ENCODE measurements around the gene FRMD8.

FRMD8 gene

DNA sequence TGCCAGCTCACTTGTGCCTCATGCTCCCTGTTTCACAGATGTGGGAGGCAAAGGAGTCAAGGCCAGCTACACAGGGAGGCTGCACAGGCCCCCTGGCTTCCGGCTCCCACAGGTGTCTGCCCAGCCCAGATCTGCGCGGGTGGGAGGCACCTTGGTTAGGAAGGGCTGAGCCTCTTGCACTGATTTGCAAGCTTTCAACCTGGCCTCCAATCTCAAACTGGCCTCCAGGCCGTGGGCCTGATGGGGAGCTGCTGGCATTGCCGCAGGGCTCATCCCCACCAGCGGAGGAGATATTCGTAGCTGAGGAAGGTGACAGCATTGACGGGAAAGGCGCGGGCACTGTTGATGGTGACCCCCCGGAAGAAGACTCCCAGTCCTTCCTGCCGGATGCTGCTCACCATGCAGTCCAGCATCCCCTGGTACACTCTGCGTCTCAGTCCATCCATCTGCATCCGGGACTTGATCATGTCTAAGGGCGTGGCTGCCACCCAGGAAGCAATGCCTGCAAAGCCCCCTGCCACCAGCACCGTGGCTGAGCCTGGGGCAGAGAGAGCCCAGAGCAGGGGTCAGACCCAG, 10.2 kb upstream of the FRMD8 start:
- no peak for DNase-seq (ENCODE audit: low read depth in 3 of 3)

DNA sequence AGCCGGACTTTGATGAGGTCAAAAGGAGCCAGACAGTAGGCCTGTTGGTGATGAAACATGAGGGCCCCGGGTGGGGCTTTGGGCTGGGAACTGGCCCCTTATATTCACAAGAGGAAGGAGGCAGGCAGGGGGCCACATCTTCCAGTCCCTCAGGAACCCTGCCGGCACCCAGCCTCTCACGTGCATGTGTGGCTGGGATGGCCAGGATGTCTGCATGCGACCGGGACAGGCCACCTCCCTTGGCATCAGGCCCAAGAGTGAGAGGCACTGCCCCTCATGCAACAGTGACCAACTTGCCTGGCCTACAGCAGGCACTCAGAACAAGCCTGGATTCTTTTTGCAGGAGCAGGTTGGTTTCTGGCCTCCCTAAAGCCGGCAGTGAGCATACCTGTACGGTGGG, 9.4 kb upstream of the FRMD8 start:
- no peak for DNase-seq (ENCODE audit: low read depth in 3 of 3)

DNA sequence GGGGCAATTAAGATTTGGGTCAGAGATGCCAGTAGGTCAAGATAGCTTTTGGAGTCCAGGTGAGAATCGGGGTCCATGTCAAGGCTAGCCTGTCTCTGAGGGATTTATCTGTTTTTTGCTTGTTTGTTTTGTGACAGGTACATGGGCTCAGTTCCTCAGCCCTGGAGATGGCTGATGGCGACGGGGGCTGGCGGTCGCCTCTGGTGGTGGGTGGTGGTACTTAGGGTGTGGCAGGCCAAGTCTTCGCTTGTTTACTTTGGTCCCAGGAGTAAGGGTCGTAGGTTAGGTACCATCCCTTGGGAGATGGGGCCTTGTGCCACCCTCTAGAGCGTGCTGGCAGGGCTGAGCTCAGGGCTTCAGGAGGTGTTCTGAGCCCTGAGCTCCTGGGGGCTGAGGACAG, 8.7 kb upstream of the FRMD8 start:
- no peak for DNase-seq (ENCODE audit: low read depth in 3 of 3)

DNA sequence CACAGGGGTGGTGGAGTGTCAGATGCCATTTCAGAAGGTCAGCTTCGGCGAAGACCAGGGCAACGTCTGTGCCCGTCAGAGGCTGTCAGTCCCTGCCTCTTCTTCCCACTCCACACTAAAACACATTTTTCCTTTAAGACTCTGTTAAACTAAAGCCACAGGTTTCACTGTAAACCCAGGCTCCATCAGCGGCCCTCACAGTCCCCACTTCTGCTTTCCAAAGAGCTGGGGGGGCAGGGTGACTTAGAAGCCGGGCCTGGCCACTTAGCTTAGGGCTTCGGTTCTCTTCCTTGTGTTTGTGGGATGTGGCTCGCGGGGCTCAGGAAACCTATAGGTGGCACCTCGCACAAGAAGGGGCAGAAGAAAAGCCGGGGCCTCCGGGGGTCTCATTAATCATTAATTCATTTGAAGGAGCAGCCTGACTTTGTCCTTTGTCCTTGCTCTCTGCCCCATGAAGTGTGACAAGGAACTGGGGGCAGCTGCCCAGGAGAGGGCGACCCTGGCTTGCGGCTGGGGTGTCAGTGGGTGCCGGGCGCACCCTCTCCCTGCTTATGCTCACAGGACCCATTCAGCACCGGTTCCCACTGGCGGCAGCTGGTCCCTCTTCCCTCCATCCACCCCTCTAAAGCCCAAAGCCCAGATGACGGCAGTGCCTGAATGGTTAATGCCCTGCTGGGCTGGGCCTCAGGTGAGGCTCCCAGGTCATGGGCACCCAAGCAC, 8.1 kb upstream of the FRMD8 start:
- DNase-seq (ENCODE audit: low read depth in 3 of 3) = no peak

DNA sequence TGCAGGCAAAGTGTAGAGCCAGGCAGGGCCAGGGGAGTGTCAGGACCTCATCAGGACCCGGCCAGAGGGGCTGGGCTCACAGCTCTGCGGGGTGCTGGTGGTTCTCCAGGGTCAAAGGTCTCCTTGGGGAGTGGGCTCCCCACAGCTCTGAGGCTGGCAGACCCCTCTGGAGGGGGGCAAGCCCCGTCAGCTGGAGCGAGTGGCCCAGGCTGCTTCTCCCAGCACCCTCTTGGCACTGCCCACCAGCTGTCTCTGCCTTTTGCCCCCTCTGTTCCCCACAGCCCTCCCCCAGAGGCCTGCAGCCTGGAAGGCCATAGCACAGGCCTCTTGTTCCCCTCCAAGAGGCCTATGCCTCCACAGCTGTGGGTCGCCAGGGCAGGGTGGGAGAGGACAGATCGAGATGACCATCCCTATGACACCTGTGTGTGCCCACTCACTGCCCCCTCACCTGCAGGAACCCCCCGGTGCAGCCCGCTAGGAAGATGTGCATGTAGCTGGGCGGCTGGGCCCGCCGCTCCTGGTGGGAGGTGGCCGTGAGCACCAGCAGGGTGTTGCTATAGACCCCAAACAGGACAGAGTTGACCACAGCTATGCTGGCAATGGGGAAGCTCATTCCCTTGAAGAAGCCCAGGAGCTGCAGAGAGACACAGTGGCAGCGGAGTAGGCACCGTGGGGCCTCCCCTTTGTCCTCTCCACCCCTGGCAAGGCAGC, 7.4 kb upstream of the FRMD8 start:
- no peak for DNase-seq (ENCODE audit: low read depth in 3 of 3)

DNA sequence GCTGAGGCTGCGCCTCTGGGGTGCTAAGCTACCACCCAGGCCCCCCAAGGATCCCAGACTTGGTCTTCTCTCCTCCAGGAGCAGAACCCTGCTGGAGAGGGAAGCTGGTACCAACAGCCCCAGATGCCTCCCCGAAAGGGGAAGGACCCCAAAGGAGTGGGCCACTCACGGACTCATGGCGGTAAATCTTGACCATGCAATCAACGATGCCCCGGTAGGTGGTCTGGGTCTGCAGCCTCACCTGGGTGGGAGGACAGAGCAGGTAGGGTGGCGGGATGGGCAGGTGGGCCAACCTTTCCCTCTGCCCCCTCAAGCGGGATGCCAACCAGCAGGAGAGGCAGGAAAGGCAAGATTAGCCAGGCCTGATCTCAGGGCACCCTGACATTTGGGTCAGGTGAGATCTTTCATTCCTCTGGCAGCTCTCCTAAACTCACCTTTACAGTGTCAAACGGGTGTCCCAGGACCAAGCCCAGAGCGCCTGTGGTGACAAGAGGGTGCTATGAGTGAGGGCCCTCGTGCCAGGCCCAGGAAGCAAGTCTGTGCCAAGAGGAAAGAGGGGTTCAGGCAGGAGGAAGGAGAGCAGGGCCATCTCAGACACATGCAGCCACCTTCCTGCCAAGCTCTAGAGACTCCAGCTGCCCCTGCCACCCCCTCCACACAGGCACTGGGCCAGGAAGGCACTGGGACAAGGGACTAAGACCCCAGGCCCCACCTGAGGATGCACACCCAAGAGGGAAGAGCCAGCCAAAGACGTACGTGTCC, 6.6 kb upstream of the FRMD8 start:
- DNase-seq (ENCODE audit: low read depth in 3 of 3) = no peak

DNA sequence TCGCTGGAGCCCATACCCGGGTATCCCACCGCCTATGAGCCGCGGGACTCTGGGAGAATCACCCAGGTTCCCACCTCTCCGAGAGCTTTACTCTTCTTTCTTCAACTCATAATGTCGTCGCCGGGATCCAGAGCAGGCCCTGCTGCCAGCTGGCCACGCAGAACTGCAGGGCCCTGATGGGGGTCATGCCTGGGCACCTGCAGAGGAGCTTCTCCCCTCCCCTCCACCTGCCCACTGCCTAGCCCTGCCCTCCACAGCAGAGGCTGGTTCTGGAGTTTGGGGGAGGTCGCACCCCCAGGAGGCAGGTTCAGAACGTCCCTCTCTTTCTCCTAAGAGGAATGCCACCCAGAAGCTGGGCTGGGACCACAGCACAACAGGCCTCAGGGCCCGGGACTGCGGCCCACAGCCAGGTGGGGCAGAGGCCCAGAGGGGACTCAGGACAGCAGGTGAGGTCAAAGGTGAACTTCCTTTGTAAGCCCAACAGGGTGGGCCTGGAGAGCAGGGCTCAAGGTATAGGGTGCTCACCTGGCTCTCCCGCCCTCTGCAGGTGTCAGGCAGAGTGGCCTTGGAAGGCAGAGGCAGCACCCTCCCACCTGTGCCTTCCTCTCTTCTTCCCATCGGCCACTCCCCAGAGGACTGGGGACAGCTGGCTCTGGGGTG, 5.8 kb upstream of the FRMD8 start:
- no peak for DNase-seq (ENCODE audit: low read depth in 3 of 3)

DNA sequence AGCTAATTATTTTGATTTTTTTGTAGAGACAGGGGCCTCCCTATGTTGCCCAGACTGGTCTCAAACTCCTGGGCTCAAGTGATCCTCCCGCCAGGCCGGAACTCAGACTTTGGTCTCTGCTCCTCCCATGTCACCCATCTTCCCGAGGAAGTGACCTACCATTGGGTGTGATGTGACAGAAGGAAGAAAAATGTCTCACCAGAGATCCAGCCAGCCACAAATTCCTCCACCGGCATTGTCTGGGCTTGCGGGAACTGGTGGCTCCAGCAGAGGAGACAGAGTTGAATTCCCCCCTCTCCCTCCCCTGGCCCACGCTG, 4.8 kb upstream of the FRMD8 start:
- DNase-seq (ENCODE audit: low read depth in 3 of 3) = peak in 1 of 3 experiments; percentile 30

DNA sequence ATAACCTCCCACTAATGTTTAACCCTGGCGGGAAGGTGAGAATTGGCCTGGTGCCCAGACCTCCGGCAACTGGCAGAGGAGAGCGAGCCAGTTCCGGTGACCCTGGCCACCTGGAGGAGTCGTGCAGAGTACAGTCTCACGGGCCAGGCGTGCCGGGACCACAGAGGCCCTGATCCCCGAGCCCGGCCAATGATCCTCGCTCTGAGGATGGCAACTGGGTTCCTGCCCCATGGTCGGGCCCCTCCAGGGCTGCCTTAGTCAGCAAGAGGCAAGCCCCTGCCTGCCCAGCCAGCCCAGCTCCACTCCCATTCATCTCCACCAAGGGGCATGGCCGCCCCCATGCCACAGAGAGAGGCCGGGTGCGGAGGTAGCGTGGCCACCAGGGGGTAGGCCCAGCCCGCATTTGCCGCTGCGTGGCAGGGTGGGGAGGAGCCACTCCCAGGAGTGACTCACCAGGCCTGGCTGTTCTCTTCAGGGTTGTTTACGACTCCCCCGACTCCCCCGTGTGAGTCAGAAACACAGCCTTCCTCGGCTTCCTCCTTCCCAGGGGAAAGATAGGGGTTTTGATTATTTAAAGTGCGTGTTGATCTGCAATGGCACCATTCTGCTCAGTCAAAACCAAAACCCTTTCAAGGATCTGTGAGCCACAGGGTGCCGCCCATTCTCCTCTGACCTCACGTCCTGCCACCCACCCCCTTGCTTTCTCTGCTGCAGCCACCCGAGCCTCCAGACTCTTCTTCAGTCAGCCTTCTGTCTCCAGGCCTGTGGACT, 4.2 kb upstream of the FRMD8 start, which contains the start of gene SLC25A45:
SLC25A45 (minus strand) TSS at position 614 of the 771 bp plus-strand sequence. CDS start 695 bp downstream, outside the sequence.
- DNase-seq (ENCODE audit: low read depth in 3 of 3) = peak; percentile 88 to 93 (median 88)

DNA sequence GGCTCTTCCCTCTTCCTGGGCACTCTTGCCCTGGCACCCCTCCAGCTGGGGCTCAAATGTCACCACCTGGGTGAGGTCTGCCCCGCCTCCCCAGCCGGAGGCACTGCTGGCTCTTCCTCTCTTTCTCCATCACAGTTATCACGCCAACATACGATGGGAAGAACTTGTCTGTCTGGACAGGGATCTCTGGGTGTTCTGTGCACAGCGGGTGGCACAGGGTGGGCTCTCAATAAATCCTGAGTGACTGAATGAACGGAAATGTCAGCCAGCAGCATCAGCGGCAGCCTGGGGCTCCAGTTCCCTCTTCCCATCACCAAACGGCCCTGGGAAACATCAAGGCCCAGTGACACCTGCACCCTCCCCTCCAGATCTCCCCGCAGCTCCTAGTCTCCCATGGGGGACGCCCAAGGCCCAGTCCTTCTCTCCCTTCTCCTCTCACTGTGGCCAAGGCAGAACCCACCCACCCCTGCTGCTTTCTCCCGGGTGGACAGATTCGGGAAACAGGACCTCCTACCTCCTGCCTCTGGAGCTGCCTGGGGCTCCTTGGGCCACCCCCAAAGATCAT, 3.6 kb upstream of the FRMD8 start:
- DNase-seq (ENCODE audit: low read depth in 3 of 3) = no peak

DNA sequence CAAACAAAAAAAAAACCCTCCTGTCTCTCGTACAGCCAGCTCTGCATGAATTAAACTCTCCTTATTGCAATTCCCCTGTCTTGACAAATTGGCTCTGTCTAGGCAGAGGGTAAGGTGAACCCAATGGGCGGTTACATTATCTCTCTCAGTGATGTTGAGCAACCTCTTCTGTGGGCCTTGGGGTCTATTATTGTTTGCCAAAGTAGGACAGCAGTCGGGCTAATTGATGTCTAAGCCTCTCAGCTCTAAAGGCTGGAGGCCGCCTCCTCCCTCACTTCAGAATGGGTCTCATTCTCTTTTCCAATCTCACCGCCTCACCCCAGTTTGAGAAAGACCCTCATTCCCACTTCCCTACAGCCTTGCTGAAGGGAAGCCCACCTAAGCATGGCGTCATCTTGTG, 2.7 kb upstream of the FRMD8 start:
- DNase-seq (ENCODE audit: low read depth in 3 of 3) = no peak

DNA sequence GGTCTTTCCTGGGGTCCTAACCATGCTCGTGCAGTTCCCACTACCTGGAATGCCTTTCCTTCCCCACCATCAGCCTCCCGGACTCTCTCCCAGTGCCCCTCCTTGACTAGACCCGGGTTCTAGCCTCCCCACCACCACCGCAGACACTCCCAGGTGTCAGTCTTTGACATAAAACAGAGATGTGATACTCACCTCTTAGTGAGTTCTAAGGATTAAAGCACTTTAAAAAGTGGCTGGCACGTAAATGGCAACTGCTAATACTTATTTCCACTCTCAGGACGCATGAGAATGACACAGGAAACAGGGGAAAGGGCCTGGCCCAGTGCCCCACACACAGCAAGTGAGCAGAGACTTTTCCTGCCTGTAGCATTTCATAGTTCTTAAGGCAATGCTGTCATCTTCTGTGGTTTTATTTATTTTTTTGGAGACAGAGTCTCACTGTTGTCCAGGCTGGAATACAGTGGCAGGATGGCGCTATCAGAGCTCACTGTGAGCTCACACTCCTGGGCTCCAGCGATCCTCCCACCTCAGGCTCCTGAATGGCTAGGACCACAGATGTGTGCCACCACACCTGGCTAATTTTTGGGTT, 2.0 kb upstream of the FRMD8 start:
- peak in 1 of 3 experiments; percentile 14 for DNase-seq (ENCODE audit: low read depth in 3 of 3)

DNA sequence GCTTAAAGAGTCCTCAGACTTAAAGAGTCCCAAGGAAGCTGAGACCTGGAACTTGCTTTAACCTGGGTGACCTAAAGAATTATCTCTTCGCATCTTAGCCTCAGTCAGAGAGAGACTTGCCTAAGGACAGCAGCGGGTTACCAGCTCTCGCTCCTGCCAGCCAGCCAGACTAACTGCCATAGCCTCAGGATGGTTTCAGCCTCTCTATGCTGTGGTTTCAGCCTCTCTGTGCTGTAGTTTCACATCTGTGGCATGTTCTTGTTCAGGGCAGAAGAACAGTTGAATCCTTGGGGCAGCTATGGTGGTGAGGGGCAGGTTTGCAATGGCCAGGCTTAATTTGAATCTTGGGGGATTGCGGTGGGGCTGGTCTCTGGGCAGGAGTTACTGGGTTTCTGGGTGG, 2.3 kb downstream of the FRMD8 start:
- no peak for DNase-seq (ENCODE audit: low read depth in 3 of 3)

DNA sequence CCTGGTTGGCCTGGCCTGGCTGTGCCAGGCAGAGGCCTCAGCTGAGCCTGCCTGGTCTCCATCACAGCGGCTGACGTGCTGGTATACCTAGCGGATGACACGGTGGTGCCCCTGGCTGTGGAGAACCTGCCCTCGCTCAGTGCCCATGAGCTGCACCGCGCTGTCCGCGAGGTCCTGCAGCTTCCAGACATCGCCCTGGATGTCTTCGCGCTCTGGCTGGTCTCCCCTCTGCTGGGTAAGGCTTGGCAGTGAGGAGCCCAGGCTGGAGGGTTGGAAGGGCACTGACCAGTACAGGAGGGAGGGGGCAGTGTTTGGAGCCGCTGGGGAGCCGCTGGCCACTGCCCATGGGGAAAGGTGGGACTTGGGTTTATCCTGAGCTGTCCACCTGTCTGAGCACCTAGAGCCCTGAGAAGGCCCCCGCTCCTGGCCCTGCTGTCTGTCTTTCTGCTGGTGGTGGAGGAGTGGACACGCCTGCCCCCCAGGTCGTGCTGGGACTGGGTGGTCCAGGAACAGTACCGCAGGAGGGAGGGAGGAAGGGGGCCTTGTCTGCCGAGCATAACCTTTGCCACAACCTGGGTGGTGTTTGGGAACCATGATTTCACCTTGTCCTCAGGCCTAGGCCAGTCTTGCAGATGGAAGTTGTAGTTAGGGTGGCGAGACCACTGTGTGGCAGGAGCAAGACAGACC, 3.0 kb downstream of the FRMD8 start:
- no peak for DNase-seq (ENCODE audit: low read depth in 3 of 3)

DNA sequence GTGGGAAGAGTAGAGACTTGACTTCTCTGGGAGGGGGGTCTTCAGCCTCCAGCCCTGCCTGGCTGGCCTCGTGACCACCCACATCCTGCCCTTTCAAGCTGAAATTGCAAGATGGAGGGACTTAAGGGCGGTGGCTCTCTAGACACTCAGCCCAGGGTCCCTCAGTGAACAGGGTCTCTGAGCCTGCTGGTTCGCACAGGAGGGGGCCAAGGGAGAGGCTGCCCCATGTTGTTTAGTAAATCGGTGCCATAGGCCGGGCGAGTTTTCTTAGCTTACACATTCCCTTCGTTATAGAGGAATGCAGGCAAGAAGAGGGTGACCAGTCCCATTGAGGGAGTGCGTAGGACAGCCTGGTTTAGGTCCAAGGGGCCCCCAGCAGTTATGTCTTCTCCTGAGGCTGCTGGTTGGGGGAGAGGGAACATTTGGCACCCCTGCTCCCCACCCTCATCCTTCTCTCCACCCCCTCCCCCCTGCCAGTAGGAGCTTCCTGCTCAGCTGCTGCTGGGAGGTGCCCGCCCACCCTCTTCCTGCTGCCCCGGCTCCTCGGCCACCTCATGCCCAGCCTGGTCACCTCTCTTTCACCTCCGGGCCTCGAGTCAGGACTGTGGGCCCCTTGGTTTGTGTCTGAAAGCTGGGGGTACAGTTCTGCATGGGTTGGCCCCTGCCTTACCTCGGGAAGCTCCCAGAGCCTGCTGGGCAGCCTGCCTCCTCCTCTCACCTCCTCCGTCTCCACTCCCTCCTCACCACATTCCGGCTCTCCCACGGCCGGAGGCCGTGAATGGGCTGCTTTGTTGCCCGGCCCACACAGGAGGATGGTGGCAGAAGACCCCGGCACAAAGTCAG, 3.9 kb downstream of the FRMD8 start:
- no peak for DNase-seq (ENCODE audit: low read depth in 3 of 3)

DNA sequence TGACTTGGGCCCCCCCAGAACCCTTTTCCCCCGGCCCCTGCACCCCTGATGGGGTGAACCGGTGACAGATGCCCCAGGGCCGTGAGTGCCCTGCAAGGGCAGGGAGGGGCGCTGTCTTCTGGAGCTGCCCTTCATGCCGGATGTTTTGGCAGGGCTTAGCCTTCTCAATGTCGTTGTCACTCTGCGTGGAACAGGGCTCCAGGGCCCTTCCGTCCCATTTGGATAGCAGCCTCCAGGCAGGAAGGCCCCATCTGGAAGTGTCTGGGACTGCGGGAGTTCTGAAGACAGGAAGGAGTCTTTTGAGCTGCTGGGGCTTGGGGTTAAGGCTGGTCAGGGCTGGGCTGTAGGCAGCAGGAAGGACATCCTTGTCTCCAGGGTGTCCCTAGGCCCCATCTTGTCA, 4.6 kb downstream of the FRMD8 start:
- no peak for DNase-seq (ENCODE audit: low read depth in 3 of 3)

DNA sequence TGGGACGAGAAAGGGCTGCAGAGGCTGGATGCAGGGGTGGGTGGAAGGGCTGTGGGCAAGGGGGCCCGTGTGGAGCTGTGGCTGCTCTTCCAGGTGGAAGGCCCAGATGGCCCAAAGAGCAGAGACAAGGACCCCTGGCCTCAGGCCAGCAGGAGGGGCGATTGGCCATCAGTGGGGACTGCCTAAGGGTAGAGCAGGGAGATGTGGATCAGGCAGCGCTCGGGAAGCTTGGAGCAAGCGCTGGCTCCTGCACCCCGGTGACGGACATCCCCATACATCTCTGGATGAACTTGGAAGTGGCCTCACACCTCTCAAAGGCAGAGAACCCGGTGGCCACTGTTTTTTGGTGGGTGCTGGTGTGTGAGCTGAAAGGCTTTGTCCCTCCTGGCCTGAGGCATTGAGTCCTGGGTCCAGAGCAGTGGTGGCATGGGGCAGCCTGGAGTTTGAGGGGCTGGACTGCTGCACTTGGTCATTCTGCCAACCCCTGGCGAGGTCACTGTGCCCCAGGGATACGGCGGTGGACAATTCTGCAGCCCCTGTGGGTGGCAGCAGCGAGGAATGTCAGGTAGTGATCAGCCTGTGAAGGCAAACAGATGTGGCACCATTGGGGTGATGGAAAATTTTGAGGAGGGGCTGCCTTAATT, 5.9 kb downstream of the FRMD8 start:
- DNase-seq (ENCODE audit: low read depth in 3 of 3) = no peak

DNA sequence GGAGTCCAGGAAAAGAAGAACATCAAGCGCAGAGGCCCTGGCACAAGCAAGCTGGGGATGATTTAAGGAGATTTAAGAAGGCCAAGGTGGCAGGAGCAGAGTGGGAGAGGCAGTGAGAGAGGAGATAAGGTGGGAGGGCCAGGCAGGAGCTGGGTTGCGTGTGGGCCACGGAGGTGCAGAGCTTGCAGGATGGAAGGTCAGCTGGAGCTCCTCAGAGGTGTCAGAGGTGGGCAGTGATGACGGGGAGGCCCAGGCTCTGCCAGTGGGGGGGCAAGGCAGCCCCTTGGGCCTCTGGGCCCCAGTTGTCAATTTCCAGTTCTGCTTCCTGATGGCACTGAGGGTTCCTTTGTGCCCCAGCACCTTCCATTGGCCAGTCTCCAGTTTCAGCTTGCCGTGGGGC, 6.5 kb downstream of the FRMD8 start:
- DNase-seq (ENCODE audit: low read depth in 3 of 3) = no peak
